NCI-H2227 treated with DMSO at 0.1 percent for 48 hours (cell line): ENCODE results near the gene HNRNPH1.

Source experiments
- DNase-seq: peaks from one replicate; lab custom pipeline; 2025; lab: John Stamatoyannopoulos, UW

The HNRNPH1 gene

DNA sequence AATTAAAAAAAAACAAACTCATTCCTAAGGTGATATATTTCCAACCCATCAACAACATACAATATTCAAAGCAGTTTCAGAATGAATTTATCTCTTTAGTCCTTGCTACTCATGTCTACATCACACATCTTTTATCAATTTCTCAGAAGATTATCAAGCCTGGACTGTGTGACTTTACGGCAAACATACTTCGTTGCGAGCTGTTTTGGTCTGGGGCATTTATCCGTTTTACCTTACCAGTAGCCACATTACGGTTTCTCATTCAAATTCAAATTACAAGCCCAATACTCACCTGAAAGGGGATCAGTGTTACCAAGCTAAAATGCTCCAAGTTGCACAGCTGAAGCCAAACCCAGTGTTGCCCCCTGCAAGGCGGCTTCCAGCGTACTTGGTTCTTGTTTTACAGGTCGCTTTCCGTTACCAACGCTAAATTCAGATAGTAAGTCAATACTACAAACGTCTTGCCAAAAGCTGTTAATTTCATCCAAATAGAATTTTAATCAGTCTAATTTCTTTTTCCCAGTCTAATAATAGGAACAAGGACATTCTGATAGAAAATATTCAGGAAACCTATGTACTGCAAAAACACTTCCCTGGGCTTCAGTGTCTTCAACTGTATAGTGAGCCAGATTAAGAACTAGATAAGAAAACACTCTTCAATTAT is 1.8 kb downstream of the HNRNPH1 start:
- no peak for DNase-seq

DNA sequence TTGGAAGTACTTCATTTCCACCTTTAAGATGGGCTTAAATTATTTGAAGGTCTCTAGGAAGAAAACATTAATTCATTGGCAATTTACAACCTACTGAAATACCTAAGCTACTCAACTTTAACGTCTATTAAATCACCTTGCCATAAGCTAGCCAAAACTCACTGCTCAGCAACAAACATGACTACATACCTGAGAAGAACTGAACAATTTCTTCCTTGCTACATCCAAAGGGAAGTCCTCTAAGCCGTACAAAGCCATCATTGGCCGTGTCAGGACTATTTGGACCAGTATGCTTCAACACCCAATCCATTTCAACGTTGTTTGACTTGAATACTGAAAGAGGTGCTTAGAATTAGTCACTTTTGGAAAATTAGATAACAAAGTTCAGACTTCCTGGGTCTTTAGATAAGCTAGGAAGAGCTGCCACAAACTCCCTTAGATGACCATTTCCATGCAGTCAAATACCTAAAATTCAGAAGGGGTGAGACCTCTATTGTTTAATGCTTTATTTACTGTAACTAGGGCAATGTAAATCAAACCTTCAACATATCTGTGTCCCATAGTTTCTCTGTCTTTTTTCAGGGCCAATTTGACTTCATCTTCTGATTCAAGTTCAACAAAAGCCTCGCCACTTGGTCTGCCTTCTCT is 2.6 kb downstream of the HNRNPH1 start:
- DNase-seq = no peak

DNA sequence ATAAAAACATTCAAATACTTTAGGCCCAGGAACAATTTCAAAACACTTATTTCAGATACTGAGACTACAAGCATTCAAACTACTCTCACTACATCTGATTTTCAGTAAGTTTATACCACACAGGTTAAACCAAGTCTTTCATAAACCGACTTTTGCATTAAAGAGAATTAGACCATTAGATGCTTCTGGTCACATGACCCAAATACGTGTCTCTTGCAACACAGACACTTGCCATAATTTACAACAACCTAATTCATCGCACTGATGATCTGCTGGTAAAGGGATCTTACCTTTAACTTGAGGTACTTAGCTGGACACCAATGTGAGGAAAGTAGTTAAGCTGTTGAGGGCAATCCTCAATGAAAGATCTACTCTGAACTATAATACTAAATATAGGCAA is 3.2 kb downstream of the HNRNPH1 start:
- DNase-seq = no peak

DNA sequence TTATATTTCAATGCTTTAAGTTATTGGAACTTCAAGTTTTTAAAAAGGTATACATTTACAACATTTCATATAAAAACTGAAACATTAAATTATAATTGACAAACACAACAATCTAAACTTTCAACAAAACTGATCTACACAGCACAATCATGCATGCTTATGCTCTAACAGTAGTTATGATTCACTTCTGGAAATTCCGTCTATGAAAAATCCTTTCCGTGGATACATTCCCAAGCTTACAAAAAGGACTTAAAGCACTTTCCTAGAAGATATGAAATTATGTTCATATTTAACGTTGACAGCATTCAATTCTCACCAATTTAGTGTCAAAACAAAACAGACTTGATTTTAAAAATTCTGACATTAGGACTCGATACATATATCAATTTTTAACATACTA is 3.7 kb downstream of the HNRNPH1 start:
- DNase-seq = no peak

DNA sequence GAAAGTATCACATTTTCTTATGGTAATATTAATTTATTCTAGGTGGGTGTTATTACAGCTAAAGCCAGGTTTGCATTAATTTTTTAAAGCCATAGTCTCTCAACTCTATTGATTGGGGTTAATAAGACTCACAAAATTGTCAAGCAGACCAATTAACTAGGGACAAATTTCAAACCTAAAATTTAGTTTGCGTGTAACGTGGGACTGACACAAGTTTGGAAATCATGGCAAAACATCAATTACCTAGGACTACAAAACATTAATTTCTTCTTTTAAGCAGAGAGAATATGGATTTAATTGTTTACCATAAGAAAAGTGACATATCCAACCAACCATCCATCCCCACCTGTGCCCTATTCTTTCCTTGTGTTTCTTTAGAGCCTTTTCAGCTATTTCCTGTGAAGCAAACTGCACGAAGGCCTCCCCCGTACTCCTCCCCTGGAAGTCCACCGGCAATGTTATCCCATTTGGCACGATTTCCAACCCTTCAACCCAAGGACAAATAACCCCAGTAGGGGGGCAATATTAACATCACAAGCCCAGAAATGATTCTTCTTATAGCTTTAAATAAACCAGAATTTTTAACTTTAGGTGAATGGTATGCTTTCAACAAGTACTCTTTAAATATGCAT is 4.4 kb downstream of the HNRNPH1 start:
- DNase-seq = no peak

DNA sequence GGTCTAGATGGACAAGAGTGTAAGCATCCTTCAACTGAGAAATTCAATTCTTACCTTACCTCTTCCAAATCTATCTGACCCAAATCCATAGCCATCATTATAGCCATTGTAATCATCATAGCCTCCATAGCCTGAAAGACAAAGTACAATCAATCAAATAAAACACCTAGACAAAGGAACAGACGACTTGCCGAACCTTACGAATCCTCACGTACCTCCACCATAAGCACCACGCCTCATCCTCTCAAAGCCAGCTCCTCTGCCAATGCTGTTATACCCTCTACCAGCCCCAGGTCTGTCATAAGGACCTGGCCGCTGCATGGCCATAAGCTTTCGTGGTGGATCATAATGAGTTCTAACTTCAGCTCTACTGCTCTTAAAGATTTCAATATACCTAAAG is 5.5 kb downstream of the HNRNPH1 start:
- DNase-seq = no peak

DNA sequence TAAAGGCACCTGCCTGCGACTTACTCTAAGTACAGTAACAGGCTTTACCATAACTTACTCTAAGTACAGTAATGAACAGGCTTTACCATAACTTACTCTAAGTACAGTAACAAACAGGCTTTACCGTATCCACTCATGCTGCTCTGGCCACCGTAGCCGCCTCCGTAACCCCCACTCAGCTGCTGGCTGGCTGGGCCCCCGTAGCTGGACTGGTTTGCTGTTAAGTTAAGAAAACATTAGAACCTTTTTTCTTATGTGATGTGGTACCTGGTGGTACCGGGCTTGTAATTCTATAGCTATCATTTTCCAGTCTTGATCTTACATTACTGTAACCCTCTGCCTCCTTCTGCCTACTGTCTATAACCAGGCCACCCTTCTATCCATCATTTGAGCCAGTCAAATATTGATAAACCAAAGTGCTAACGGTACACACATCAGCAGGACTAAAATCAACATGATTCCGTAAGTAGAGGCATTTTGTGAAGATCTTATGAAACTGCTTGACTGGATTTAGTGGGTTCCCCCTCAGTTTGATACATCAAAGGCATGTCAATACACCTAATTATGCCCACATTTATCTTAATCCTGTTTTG is 7.4 kb downstream of the HNRNPH1 start:
- no peak for DNase-seq

DNA sequence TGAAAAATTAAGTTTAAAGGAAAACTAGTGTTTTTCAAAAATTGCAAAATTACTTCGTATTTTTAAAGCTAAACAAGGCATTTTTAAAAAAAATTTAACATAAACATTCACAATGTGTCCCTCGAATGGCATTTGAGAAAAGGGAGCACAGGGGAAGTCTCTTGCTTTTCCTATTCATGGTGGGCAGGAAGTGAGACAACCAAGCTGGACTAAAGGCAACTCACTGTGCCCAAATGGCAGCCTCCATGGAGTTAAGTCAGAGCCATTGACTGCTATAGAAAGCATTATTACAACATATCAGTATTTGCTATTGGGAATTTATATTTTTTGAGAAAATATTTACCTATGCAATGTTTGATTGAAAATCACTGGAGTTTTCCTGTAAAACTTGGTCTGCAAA is 8.3 kb downstream of the HNRNPH1 start:
- no peak for DNase-seq

DNA sequence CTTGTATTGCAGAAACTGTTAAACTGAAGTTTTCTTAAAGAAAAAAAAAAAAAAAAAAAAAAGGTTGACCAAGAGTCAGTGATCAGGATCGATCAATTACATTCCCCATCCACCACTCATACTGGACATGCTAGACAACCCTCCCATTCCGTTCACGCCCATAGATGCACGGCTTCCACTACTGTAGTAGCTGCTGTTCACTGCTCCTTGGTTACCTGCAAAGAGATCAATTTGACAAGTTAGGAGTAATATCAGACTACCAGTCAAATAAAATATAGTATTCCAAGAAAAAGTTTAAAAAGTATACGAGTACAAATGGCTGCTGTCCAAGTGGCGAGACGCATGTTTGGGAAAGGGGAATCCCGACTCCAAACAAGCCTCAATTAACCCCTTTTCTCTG is 8.7 kb downstream of the HNRNPH1 start:
- DNase-seq = no peak

DNA sequence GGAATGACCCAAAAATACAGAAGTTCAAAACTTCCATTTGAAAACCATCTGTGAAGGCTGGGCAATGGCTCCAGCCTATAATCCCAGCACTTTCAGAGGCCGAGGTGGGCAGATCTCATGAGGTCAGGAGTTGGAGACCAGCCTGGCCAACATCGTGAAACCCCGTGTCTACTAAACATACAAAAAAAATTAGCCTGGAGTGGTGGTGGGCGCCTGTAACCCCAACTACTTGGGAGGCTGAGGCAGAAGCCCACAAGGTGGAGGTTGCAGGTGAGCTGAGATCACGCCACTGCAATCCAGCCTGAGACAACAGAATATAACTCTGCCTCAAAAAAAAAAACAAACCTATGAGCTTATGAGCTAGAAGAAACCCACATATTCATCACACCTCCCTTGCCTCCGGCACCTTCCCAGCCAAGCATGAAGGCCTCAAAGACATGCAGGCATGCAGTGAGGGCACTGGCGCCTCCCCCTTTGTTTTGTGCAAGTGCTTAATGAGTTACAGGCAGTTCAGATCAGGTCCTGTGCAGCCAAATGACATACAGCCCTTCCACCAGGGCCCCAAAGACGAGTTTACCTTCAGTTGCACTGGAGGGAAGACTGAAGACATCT is 9.9 kb downstream of the HNRNPH1 start:
- DNase-seq = no peak

DNA sequence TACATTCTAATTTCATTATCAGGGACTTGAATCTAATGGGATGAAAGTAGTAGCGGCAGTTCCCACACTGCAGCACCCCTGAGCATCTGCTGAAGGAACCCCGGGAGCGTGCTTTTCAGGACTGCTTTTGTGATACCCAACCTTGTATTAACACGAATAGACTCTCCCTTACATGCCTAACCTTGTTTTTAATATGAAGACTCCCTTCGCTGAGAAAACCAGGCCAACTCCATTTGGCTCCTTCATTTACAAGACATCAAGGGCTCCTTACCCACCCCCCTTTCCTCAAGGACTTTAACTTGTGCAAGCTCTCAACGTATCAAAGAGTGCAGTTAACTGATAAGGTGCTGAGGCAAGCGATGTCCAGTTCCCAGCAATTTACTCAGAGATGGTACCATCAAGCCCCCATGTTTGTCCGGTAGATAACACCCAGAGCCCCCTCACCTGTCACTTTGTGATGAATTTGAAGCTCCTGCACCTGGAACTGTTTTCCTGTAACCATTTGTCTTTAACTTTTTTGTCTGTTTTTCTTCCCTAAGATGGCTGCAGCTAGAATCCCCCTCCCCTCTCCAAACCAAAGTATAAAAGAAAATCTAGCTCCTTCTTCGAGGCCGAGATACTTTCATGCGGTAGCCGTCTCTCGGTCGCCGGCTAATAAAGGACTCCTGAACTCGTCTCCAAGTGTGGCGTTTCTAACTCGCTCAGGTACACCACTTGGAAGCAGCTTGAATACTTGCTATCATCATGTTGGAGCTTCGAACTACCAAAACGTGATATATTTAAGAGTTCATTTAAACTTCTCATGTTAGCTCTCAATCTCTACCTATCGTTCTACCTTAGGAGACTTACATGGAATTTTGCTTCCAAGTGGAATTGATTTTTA is 10.7 kb downstream of the HNRNPH1 start:
- no peak for DNase-seq

DNA sequence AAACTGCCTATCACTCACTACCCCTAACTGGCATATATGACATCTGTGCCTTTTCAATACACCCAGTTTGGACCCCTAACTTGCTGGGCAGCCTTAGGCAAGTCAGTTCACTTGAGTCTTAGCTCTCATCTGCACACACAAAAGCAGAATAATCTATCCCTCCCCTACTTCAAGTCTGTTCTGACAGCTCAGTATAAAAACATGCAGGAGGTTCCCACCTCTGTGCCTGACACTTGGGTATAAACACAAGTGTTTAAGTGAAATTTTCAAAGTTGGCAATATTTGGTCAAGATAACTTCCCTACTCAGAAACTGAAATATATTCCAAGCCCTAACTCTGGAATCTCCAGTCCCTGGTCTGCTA is 12.6 kb downstream of the HNRNPH1 start:
- no peak for DNase-seq

DNA sequence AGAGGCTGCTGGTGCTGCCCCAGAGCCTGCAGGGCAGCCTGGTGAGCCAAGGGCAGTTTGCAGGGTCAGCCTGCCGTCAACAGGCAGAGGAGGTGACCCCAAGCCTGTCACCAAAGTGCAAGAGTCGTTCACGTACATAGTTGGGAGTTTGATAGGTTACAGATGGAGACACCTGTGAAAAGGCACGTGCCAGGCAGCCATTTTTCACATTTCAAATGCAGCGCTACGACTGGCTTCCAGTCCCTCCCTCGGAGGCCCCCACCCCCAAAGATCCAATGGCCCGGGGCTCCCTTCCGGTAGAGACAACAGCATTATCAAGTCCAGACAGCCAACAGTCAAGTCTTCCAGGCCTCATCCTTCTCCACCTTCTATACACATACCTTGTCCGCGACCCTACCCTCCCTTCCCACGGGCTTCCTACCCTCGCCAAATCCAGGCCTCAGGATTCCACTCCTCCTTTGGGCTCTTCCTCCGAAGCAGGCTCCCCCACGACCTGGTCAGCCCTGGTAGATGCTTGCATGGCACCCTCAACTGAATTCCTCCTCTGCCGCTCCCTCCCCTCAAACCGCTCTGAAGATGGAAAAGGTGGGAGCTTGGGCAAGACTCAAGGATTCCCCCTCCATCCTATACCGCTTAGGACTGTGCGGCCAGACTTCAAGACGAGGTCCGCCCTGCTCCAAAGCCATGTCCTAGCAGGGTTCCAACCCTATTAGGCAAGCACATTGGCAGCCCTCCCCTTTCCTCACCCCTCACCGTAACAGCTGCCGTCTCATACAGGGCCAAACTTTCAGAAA is 13.2 kb downstream of the HNRNPH1 start:
- no peak for DNase-seq

DNA sequence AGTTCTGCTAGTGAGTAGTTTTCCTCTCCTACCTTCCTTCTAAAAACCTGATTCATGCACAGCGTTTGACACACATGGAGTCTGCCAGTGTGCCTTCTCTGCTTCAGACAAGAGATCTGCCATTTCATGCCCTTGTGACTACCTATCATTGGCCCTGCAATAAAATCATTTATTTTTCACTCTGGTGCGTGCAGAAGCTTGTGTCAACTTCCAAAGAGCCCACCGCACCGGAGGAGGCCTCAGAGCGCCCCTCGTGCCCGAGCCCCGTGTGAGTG is 13.7 kb downstream of the HNRNPH1 start:
- DNase-seq = no peak

DNA sequence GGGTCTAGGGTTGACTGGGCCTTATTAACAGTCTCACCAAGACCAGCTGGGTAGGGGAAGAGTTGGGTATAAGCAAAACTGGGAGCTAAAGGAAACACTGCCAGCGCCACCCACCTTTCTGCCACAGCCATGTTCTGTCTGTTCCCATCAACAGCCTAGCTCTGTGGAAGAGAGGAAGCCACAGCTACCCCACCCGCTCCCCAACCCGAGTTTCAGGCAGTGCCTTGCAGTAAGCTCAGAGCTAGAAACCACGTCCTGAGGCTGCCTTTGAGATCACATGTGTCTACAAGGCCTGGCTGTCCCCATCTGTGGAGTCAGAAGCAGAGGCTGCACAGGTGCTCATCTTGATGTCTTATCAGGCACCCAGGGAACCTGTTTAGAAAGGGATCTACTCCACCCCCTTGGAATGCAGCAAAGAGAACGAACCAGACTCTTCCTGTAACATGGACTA is 15.3 kb downstream of the HNRNPH1 start:
- no peak for DNase-seq

DNA sequence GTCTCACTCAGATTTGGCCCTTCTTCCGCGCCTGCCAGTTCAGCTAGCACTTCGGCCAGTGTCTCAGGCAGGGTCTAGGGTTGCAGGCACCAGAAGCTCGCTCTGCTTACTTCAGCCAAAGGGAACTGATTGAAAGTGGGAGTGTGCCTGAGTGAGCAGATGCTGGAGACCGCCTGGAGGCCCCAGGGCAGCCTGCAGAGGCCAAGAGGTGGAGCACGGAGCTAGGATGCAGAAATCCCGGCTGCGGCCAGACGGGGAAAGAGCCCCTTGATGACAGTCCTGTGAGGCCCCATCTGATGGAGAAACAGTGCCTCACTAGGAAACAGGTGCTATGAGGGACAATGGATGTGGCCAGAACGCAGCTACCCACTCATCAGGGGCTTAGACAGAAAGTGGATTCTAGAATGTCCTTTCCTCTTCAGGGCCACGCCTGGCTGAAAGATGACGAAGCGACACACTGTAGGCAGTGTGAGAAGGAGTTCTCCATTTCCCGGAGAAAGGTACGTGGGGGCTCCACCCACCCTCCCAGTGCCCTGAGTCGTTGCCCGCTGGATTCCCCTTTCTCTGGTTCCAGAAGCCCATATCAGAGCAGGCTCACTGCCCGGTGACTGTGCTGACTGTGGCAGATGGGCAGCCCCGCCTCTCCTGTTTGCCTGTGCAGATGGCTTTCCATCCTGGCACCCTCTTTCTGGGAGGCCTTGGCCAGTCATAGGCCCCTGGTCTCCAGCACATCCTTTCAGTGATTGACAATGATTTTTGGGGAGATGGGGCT is 16.1 kb downstream of the HNRNPH1 start:
- DNase-seq = no peak

DNA sequence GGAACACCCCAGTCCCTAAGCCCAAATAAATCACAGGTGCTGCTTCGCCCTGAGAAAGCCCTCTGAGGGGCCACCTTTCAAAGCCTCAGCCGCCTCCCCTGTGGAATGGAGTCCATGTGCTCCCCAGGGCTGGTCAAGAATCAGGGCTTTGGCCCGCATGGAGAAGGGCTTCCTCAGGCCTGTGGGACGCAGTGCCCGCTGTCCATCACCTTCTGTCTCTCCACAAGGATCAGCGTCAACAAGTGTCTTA is 16.6 kb downstream of the HNRNPH1 start:
- DNase-seq = no peak

DNA sequence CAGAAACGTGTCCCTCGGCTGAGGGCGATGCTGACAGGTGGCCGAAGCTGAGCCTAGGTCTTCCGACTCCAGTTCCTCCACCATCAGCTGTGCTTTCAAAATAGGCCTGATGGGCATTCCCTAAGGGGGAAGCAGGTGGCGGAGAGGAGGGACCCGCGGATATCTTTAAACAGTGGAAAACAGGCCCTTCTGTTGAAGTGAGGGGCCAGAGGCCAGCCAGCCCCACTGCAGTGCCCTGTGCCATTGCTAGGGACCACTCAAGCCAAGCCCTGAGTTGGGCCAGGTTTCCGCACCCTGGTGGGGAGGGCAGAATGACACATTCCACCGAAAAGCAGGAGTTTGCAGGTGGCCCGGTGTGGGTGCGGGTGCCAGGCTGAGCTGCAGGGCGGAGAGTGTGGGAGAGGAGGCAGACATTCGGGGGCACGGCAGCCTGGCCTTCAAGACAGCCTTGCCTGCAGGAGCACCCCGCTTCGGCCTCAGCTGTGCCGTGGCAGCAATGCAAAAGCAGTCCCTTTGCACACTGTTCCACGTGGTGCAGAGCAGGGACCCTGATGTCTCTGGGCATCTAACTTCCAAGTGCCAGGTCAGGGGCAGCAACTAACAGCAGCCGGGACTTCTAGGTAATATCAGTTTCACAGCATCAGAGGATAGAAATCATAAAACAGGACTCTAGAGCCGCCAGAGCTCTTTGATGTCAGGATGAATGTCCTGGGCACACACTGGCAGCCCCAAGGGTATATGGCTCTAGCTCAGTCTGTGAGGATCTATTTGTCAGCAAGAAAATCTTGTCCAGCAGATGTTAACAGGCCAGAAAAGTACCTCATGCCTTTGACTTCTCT is 17.2 kb downstream of the HNRNPH1 start:
- DNase-seq = no peak

DNA sequence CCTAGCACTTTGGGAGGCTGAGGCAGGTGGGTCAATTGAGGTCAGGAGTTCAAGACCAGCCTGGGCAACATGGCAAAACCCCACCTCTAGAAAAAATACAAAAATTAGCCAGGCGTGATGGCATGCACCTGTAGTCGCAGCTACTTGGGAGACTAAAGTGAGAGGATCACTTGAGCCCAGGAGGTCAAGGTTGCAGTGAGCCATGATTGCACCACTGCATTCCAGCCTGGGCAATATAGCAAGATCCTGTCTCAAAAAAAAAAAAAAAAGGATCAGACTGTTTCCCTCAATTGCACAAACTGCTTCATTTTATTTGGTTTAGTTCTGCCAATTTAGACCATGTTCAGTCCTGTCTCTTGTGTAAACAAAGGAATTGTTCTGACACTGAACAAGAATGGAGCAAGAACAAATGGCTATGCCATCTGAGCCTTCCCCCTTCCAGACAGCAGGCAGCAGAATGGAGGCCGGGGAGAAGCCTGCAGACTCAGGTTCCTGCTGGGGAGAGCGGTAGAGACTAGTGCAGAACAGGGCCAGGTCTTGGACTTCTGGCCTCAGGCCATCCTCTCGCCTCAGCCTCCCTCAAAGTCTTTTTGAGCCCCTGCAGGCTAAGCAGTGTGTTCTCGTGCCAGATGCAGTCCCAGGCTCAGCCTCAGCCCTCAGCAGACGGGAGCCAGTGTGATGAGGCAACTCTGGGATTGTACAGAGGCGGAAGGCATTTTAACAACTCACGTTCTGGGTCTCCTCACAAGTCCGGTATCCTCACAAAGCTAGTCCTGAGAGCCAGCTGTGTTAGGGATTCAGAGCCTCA is 18.2 kb downstream of the HNRNPH1 start:
- no peak for DNase-seq
